ENCODE measurements around the gene MROH8.

GRCh38 chr20:37207171-37207570 lies 27.8 kb upstream of the MROH8 start:
- TF ChIP-seq CTCF (IDR thresholded peaks at IDR 0.05; ENCODE audit: low read length) (no peak), EZH2 (IDR thresholded peaks at IDR 0.05; ENCODE audit: borderline replicate concordance, low read length) (no peak)

Data from OCI-LY1 (cell line).